GM19455 (cell line): ENCODE data around the gene TTC28.
"Not testable (repeated sequence)": the region's sequence is repeated elsewhere in the genome, so short reads cannot be mapped to it uniquely, and the experiment has no call there.

Experiments used
- ATAC-seq: cut with Tn5 transposase; IDR thresholded peaks from one replicate; pipeline ENCODE4 v1.9.1; 2021; ENCODE audit not compliant: unreplicated experiment

The TTC28 gene

GRCh38 chr22:28678170-28678569 is 1.5 kb downstream of the TTC28 start:
- not testable (repeated sequence) for ATAC-seq

GRCh38 chr22:28674121-28674563 is 5.5 kb downstream of the TTC28 start:
- ATAC-seq: no peak

- no peak for ATAC-seq
These were observed 8.9 kb downstream of the TTC28 start for GRCh38 chr22:28670756-28671155.

- no peak for ATAC-seq
These were observed 9.5 kb downstream of the TTC28 start for GRCh38 chr22:28670161-28670560.

- no peak for ATAC-seq
These were observed 10.3 kb downstream of the TTC28 start for GRCh38 chr22:28669387-28669786.

- not testable (repeated sequence) for ATAC-seq
These were observed 16.1 kb downstream of the TTC28 start for GRCh38 chr22:28663569-28663942.

- ATAC-seq: no peak
These were observed 21.2 kb downstream of the TTC28 start for GRCh38 chr22:28658448-28658847.

- no peak for ATAC-seq
These were observed 23.5 kb downstream of the TTC28 start for GRCh38 chr22:28656181-28656580.

- ATAC-seq: no peak
These were observed 29.2 kb downstream of the TTC28 start for GRCh38 chr22:28650463-28650862.

- no peak for ATAC-seq
These were observed 30.8 kb downstream of the TTC28 start for GRCh38 chr22:28648792-28649191.

GRCh38 chr22:28647216-28647615 is 32.4 kb downstream of the TTC28 start:
- no peak for ATAC-seq

GRCh38 chr22:28639321-28639720 is 40.3 kb downstream of the TTC28 start:
- no peak for ATAC-seq

GRCh38 chr22:28637225-28637624 is 42.4 kb downstream of the TTC28 start:
- no peak for ATAC-seq

GRCh38 chr22:28630177-28630574 is 49.5 kb downstream of the TTC28 start:
- no peak for ATAC-seq

GRCh38 chr22:28629420-28630176 is 50.0 kb downstream of the TTC28 start:
- no peak for ATAC-seq

- no peak for ATAC-seq
These were observed 50.9 kb downstream of the TTC28 start for GRCh38 chr22:28628766-28629165.

- no peak for ATAC-seq
These were observed 51.8 kb downstream of the TTC28 start for GRCh38 chr22:28627791-28628190.

- ATAC-seq: no peak
These were observed 59.3 kb downstream of the TTC28 start for GRCh38 chr22:28620244-28620922.

GRCh38 chr22:28619236-28619635 is 60.4 kb downstream of the TTC28 start:
- no peak for ATAC-seq

GRCh38 chr22:28615423-28615822 is 64.2 kb downstream of the TTC28 start:
- not testable (repeated sequence) for ATAC-seq

- ATAC-seq: no peak
These were observed 69.7 kb downstream of the TTC28 start for GRCh38 chr22:28609921-28610320.

- ATAC-seq: no peak
These were observed 71.1 kb downstream of the TTC28 start for GRCh38 chr22:28608546-28608945.
